ENCODE measurements around the gene EXOC3L4. TPM values are rescaled to one million over a fixed set of nuclear protein-coding genes. Genes with fewer than 3 reads are reported as not detected.

EXOC3L4 gene
- total and polyA plus RNA-seq, 2 donors (not counting 1 experiment from before 2014, with no cell fraction given) = not detected

DNA sequence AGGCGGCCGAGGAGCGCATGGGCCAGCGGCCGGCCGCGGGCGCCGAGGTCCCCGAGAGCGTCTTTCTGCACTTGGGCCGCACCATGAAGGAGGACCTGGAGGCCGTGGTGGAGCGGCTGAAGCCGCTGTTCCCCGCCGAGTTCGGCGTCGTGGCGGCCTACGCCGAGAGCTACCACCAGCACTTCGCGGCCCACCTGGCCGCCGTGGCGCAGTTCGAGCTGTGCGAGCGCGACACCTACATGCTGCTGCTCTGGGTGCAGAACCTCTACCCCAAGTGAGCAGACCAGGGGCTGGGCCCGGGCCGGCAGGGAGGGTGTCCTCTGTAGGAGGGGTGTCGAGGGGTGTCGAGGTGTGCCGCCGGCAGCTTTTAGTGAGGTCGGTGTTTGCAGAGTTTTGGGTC, 32.8 kb downstream of the EXOC3L4 start:
- peaks cover 0 to 22% (median 14%) of the 10 kb centered on the region in 4 experiments for H3K27me3 ChIP-seq (replicated peaks in 1 of 4; ENCODE audit: control extremely low read depth in 1 of 4, control insufficient read depth in 3 of 4, insufficient read depth in 4 of 4, low read length in 3 of 4)
- H2AFZ ChIP-seq (ENCODE audit: insufficient read depth, low read depth, low read length, poor library complexity, severe bottlenecking) = no peak overlapping the region
- Mint-ChIP-seq H3K4me3 (no peak overlapping the region), H3K27me3 (peaks cover 8% of the 10 kb centered on the region), H3K27ac (no peak overlapping the region), H3K9me3 (ENCODE audit: insufficient read depth) (no peaks in the 10 kb centered on the region), H3K4me1 (peaks cover 9% of the 10 kb centered on the region)
- TF ChIP-seq, protein P1, sequence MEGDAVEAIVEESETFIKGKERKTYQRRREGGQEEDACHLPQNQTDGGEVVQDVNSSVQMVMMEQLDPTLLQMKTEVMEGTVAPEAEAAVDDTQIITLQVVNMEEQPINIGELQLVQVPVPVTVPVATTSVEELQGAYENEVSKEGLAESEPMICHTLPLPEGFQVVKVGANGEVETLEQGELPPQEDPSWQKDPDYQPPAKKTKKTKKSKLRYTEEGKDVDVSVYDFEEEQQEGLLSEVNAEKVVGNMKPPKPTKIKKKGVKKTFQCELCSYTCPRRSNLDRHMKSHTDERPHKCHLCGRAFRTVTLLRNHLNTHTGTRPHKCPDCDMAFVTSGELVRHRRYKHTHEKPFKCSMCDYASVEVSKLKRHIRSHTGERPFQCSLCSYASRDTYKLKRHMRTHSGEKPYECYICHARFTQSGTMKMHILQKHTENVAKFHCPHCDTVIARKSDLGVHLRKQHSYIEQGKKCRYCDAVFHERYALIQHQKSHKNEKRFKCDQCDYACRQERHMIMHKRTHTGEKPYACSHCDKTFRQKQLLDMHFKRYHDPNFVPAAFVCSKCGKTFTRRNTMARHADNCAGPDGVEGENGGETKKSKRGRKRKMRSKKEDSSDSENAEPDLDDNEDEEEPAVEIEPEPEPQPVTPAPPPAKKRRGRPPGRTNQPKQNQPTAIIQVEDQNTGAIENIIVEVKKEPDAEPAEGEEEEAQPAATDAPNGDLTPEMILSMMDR (IDR thresholded peaks at IDR 0.05) = no peak
- TF ChIP-seq EZH2 (IDR thresholded peaks at IDR 0.05; ENCODE audit: borderline replicate concordance, insufficient read depth, low read depth, low read length, poor library complexity, severe bottlenecking) = no peak
- POLR2A ChIA-PET = no interaction called here
- H3K36me3 ChIP-seq (replicated peaks in 1 of 2; ENCODE audit: control extremely low read depth in 1 of 2, control insufficient read depth in 1 of 2, extremely low read depth in 1 of 2, insufficient read depth in 2 of 2, low read length in 1 of 2) = no peaks in the 10 kb centered on the region
- no peaks in the 10 kb centered on the region for H4K20me1 ChIP-seq (ENCODE audit: control insufficient read depth, insufficient read depth, low read length, poor library complexity, severe bottlenecking)
- intact Hi-C loops (cut with micrococcal nuclease) = no loop called here
- no peaks in the 10 kb centered on the region for H3K79me2 ChIP-seq (ENCODE audit: control insufficient read depth, insufficient read depth, low read length)
- CTCF ChIA-PET = interaction anchor here (1.8 kb wide), 1 partner anchor 23 kb away, joined by 6 read pairs; no protein-coding TSS in a partner anchor
- no peak for DNase-seq
- H3K4me3 ChIP-seq (ENCODE audit: control extremely low read depth in 1 of 5, extremely low read depth in 1 of 5, insufficient read depth in 1 of 5, low read depth in 2 of 5, low read length in 4 of 5) = no peak overlapping the region
- H3K9ac ChIP-seq (ENCODE audit: low read length) = no peak overlapping the region
- H3K9me3 ChIP-seq (ENCODE audit: control extremely low read depth in 1 of 3, control insufficient read depth in 2 of 3, insufficient read depth in 1 of 3, low read length in 2 of 3) = peaks cover 0 to 16% (median 0%) of the 10 kb centered on the region in 3 donors
- WGBS (ENCODE audit: insufficient coverage) = 95% methylated on average over 39 of the region's 39 CpGs
- no peak overlapping the region for H3K4me2 ChIP-seq (replicated peaks; ENCODE audit: low read depth, low read length, poor library complexity, severe bottlenecking)
- peaks cover 17 to 18% of the 10 kb centered on the region in 2 donors for H3K4me1 ChIP-seq (ENCODE audit: control insufficient read depth in 2 of 2, insufficient read depth in 2 of 2, low read length in 2 of 2)
- no peak for ATAC-seq (ENCODE audit: low read depth)
- H3K27ac ChIP-seq (ENCODE audit: low read length in 2 of 2) = no peak overlapping the region

DNA sequence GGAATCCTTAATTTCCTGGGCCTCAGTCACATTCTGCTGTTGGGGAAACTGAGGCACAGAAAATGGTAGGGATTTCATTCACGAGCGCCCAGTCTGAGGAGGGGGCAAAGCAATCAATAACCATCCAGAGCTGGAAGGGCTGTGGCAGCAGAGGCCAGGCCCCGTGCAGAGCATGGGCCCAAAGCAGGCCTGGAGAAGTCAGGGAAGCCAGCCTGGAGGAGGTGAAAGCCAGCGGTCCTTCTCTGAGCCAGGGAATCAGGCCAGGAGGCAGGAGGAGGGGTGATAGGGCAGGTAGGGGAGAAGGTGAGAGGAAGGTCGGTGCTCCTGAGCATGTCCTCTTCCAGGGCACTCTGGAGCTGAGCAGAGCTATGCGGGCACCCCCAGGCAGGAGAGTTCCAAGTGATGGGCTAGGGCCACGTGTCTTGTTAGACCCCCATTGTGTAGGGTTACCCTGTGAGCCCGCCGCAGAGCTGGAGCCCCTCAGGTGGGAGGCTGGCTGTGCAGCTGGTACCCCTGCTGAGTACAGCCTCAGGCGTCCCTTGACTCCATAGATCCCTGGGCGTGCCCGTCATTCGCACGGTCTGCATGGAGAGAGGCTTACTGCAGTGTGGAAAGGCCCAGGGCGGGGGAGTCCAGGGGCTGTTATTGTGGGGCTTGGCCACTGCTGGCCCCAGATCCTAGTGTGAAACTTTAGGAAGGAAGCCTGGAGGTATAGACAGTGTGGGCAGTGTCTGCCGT, 33.5 kb downstream of the EXOC3L4 start:
- H3K4me2 ChIP-seq (replicated peaks; ENCODE audit: low read depth, low read length, poor library complexity, severe bottlenecking) = no peak overlapping the region
- no peak overlapping the region for H3K4me3 Mint-ChIP-seq
- no peak overlapping the region for H2AFZ ChIP-seq (ENCODE audit: insufficient read depth, low read depth, low read length, poor library complexity, severe bottlenecking)

More for the DNA sequence above, 33.5 kb downstream of the EXOC3L4 start:
- no peak overlapping the region for H3K27ac ChIP-seq (ENCODE audit: low read length in 2 of 2)
- DNase-seq = no peak
- POLR2A ChIA-PET = no interaction called here
- no peak for ATAC-seq (ENCODE audit: low read depth)
- no peaks in the 10 kb centered on the region for H3K9me3 Mint-ChIP-seq (ENCODE audit: insufficient read depth)
- H3K9me3 ChIP-seq (ENCODE audit: control extremely low read depth in 1 of 3, control insufficient read depth in 2 of 3, insufficient read depth in 1 of 3, low read length in 2 of 3) = peaks cover 0 to 12% (median 0%) of the 10 kb centered on the region in 3 donors
- H3K36me3 ChIP-seq (replicated peaks in 1 of 2; ENCODE audit: control extremely low read depth in 1 of 2, control insufficient read depth in 1 of 2, extremely low read depth in 1 of 2, insufficient read depth in 2 of 2, low read length in 1 of 2) = no peaks in the 10 kb centered on the region
- TF ChIP-seq, protein P1 (IDR thresholded peaks at IDR 0.05) = no peak
- TF ChIP-seq EZH2 (IDR thresholded peaks at IDR 0.05; ENCODE audit: borderline replicate concordance, insufficient read depth, low read depth, low read length, poor library complexity, severe bottlenecking) = no peak
- H3K4me3 ChIP-seq (ENCODE audit: control extremely low read depth in 1 of 5, extremely low read depth in 1 of 5, insufficient read depth in 1 of 5, low read depth in 2 of 5, low read length in 4 of 5) = no peak overlapping the region
- CTCF ChIA-PET = interaction anchor here (1.8 kb wide), 1 partner anchor 23 kb away, joined by 6 read pairs; no protein-coding TSS in a partner anchor
- intact Hi-C loops (cut with micrococcal nuclease) = no loop called here
- H3K4me1 Mint-ChIP-seq = peaks cover 6% of the 10 kb centered on the region
- 94% methylated on average over 16 of the region's 16 CpGs for WGBS (ENCODE audit: insufficient coverage)
- no peak overlapping the region for H3K27ac Mint-ChIP-seq
- H3K9ac ChIP-seq (ENCODE audit: low read length) = no peak overlapping the region
- H3K27me3 Mint-ChIP-seq = peaks cover 8% of the 10 kb centered on the region
- H3K4me1 ChIP-seq (ENCODE audit: control insufficient read depth in 2 of 2, insufficient read depth in 2 of 2, low read length in 2 of 2) = peaks cover 11 to 12% of the 10 kb centered on the region in 2 donors
- no peaks in the 10 kb centered on the region for H4K20me1 ChIP-seq (ENCODE audit: control insufficient read depth, insufficient read depth, low read length, poor library complexity, severe bottlenecking)
- no peaks in the 10 kb centered on the region for H3K79me2 ChIP-seq (ENCODE audit: control insufficient read depth, insufficient read depth, low read length)
- peaks cover 0 to 16% (median 10%) of the 10 kb centered on the region in 4 experiments for H3K27me3 ChIP-seq (replicated peaks in 1 of 4; ENCODE audit: control extremely low read depth in 1 of 4, control insufficient read depth in 3 of 4, insufficient read depth in 4 of 4, low read length in 3 of 4)

Measured in B cell (primary cell).